HepG2 (cell line): ENCODE measurements around the gene NCOA3. TPM values are rescaled to one million over a fixed set of nuclear protein-coding genes. Genes with fewer than 3 reads are reported as not detected.
A peak's percentile ranks its signal among the peaks of the same experiment; 100 is the strongest.

Source experiments
- ATAC-seq: fragments of 200-7000 bp; cut with Tn5 transposase; 3 replicates; pipeline ENCODE4 v1.9.1; 2020; ENCODE audit warnings: mild to moderate bottlenecking, moderate library complexity
- BruUV-seq: library from RNA; stranded (reverse); fragments of 400-500 nt; replicated peaks from 2 replicates; lab custom pipeline; 2021; lab: Mats Ljungman, UMichigan
- CTCF ChIA-PET: fragments of 300-600 bp; formaldehyde crosslinking; extraction: SDS; loops from one replicate; lab custom pipeline; 2021; ENCODE audit warnings: low total read pairs, inconsistent platforms, low intra/inter-chr PET ratio; lab: Yijun Ruan, JAX
- POLR2A ChIA-PET: fragments of 350-600 bp; sonication (Branson Sonifier 250); formaldehyde crosslinking; loops from one replicate; lab custom pipeline; 2020; ENCODE audit warnings: antibody characterized with exemption, inconsistent platforms; lab: Yijun Ruan, JAX
- DNase-seq: peaks from one replicate; pipeline ENCODE4 v3.0.0-alpha.2; 2015; ENCODE audit warnings: low spot score
- FAIRE-seq: peaks from 3 replicates; lab custom pipeline; 2011; peaks lifted over from hg19 to GRCh38; lab: Jason Lieb, UNC
- H2AFZ ChIP-seq: one replicate; pipeline ENCODE4 v1.6.1; 2011; ENCODE audit warnings: low read length, inconsistent platforms
- H3K27ac ChIP-seq: fragments of 300-600 bp; 3 replicates; pipeline ENCODE4 v1.8.0; 2011; ENCODE audit warnings: mixed run types, mild to moderate bottlenecking, mixed read lengths, low read length, inconsistent platforms; ENCODE audit not compliant: insufficient read depth; ENCODE audit errors: extremely low read length
- H3K27me3 ChIP-seq, 2 experiments: fragments of 200-600 bp in 1 of 2; 2 replicates in 1 of 2; 3 replicates in 1 of 2; pipeline versions ENCODE4 v1.6.0 to v1.8.0; 2011; ENCODE audit warnings: low read length in 2 of 2, mild to moderate bottlenecking in 2 of 2, moderate library complexity in 2 of 2, inconsistent platforms in 1 of 2; ENCODE audit not compliant: insufficient read depth in 2 of 2, control insufficient read depth in 1 of 2
- H3K36me3 ChIP-seq, 2 experiments: fragments of 200-600 bp in 1 of 2; replicated peaks in 1 of 2; 2 replicates in 1 of 2; 3 replicates in 1 of 2; pipeline versions ENCODE4 v1.5.1 to v1.8.0; 2011; ENCODE audit warnings: low read length in 2 of 2, inconsistent platforms in 1 of 2; ENCODE audit not compliant: insufficient read depth in 2 of 2, control insufficient read depth in 1 of 2
- H3K4me1 ChIP-seq: 2 replicates; pipeline ENCODE4 v1.5.1; 2012; ENCODE audit warnings: low read length, inconsistent platforms; ENCODE audit not compliant: insufficient read depth
- H3K4me2 ChIP-seq: 2 replicates; pipeline ENCODE4 v1.6.0; 2011; ENCODE audit warnings: low read depth, low read length, inconsistent platforms
- H3K4me3 ChIP-seq, 3 experiments: fragments of 200-600 bp in 1 of 3; sonication (generic), shearing (Covaris generic) in 1 of 3; replicated peaks in 1 of 3; 2 replicates each; pipeline ENCODE4 v1.5.1; 2011 to 2016; ENCODE audit warnings: low read length in 3 of 3, inconsistent platforms in 2 of 3, low read depth in 2 of 3, mild to moderate bottlenecking in 2 of 3, control low read depth in 1 of 3, mixed read lengths in 1 of 3; ENCODE audit not compliant: insufficient read depth in 1 of 3
- H3K79me2 ChIP-seq: one replicate; pipeline ENCODE4 v1.6.1; 2011; ENCODE audit warnings: low read length, inconsistent platforms; ENCODE audit not compliant: insufficient read depth
- H3K9ac ChIP-seq: 2 replicates; pipeline ENCODE4 v1.6.0; 2011; ENCODE audit warnings: mild to moderate bottlenecking, low read depth, low read length, inconsistent platforms; ENCODE audit not compliant: insufficient read depth
- H3K9me3 ChIP-seq: 2 replicates; pipeline ENCODE4 v1.5.1; 2012; ENCODE audit warnings: mild to moderate bottlenecking, low read length
- H4K20me1 ChIP-seq: 2 replicates; pipeline ENCODE4 v1.6.0; 2011; ENCODE audit warnings: inconsistent platforms, mild to moderate bottlenecking, low read length, moderate library complexity; ENCODE audit not compliant: insufficient read depth
- FOSL2 ChIP-seq: sonication (generic); formaldehyde crosslinking; IDR thresholded peaks from 2 replicates; pipeline ENCODE4 v1.4.0; 2020; ENCODE audit warnings: missing genetic modification reagents
- FOXK1 ChIP-seq: sonication (generic); formaldehyde crosslinking; IDR thresholded peaks from 2 replicates; pipeline ENCODE4 v1.4.0; 2020; ENCODE audit warnings: low read depth, missing genetic modification reagents, borderline replicate concordance
- HNRNPK ChIP-seq: fragments of 200-400 bp; formaldehyde crosslinking; IDR thresholded peaks from 2 replicates; pipeline ENCODE4 v1.6.1; 2018; ENCODE audit warnings: low read length, low read depth, moderate library complexity, mild to moderate bottlenecking; ENCODE audit not compliant: poor library complexity, severe bottlenecking
- HOXA5 ChIP-seq: sonication (generic); formaldehyde crosslinking; IDR thresholded peaks from 2 replicates; pipeline ENCODE4 v1.4.0; 2020; ENCODE audit warnings: missing genetic modification reagents
- MIER3 ChIP-seq: IDR thresholded peaks from 2 replicates; pipeline ENCODE4 v1.6.1; 2016; ENCODE audit warnings: missing compliant biosample characterization, borderline replicate concordance
- ONECUT2 ChIP-seq: sonication (generic); formaldehyde crosslinking; IDR thresholded peaks from 2 replicates; pipeline ENCODE4 v1.4.0; 2020; ENCODE audit warnings: missing genetic modification reagents
- ZNF569 ChIP-seq: sonication (generic); formaldehyde crosslinking; IDR thresholded peaks from 2 replicates; pipeline ENCODE4 v1.5.0; 2020; ENCODE audit warnings: mild to moderate bottlenecking, missing genetic modification reagents, moderate library complexity, borderline replicate concordance
- ZNF615 ChIP-seq: sonication (generic); formaldehyde crosslinking; IDR thresholded peaks from 2 replicates; pipeline ENCODE4 v1.5.0; 2020; ENCODE audit warnings: mild to moderate bottlenecking, missing genetic modification reagents, borderline replicate concordance
- WGBS: methylation state at CpG from one replicate; pipeline ENCODE4 v1.1.6; 2017; ENCODE audit warnings: low lambda C conversion rate; 5-methylcytosine and 5-hydroxymethylcytosine counted together
- in situ Hi-C: cut with HindIII; loops from 2 replicates; pipeline ENCODE4 v1.10.0; 2017; ENCODE audit warnings: low pct_unique_long_range_greater_than_20kb; ENCODE audit not compliant: extremely low pct_ligation_motif_present
- intact Hi-C: fragments of 100-400 bp; cut with micrococcal nuclease; formaldehyde crosslinking; loops from one replicate; pipeline ENCODE4 v1.10.0; 2022; ENCODE audit not compliant: unreplicated experiment
- polyA plus RNA-seq, 8 experiments: library from polyadenylated mRNA; depleted of rRNA in 3 of 8; stranded (reverse) in 7 of 8; unstranded in 1 of 8; fragments of >200 nt; fragmentation: Illumina TruSeq in 4 of 8; extraction: Trizol in 4 of 8; gene quantifications; 2 replicates each; pipeline versions ENCODE4 v1.2.1 to v1.2.3, GENCODE V29; 2011 to 2016; ENCODE audit warnings: low read depth in 4 of 8, missing spikeins in 1 of 8, mixed read lengths in 1 of 8; ENCODE audit not compliant: insufficient read depth in 1 of 8
- total RNA-seq, 5 experiments: library from RNA; depleted of rRNA; stranded (reverse); fragments of >200 nt; fragmentation: Illumina TruSeq; extraction: Trizol; gene quantifications; 2 replicates each; pipeline ENCODE4 v1.2.3, GENCODE V29; 2016; ENCODE audit warnings: low read depth in 1 of 5
- TF ChIP-seq, protein P1 (sequence below): sonication (generic); formaldehyde crosslinking; IDR thresholded peaks from 2 replicates; pipeline ENCODE4 v1.5.0; 2020; ENCODE audit warnings: missing genetic modification reagents, mild to moderate bottlenecking, borderline replicate concordance
- TF ChIP-seq, protein P2 (sequence below): sonication (generic); formaldehyde crosslinking; IDR thresholded peaks from 2 replicates; pipeline ENCODE4 v1.8.0; 2022; ENCODE audit warnings: mild to moderate bottlenecking, missing genetic modification reagents; ENCODE audit not compliant: insufficient replicate concordance
- TF ChIP-seq, protein P3 (sequence below): sonication (generic); formaldehyde crosslinking; IDR thresholded peaks from 2 replicates; pipeline ENCODE4 v1.4.0; 2020; ENCODE audit warnings: missing genetic modification reagents, borderline replicate concordance

NCOA3 gene
- total and polyA plus RNA-seq, 2 of the 13 experiments (the other 11 are each of a cell fraction or from before 2014, with no cell fraction given): 35.0 to 56.8 TPM

DNA sequence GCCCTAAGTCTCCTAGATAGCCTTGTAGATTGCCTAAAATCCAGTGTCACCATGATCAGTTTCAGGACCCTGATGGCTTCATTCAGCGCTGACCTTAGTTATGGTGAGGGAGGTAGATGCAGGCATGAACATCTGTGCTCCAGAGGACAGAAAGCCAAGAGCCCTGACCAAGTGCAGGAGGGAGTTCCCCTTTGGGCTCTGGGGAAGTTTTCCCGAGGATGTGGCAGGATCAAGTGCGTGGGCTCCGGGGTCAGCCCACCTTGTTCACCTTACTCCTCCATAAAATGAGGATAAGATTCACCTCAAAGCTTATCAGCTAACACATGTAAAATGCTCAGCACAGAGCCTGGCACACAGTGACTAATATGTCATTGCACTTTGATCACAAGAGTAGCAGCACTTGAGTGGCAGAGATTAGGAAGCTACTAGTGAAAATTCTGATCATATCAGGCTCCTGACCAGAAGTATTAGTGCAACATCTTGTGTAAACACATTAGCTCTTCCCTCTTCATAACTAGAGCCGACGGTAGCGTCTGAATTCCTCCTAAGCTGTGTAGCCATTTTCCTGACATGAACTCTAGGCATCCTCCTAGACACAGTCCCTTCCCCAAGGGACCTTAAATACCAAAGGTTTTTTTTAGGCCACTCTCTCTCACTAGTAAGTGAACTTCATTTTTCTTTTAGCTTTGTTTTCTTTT, 158.4 kb downstream of the NCOA3 start (continued):
- TF ChIP-seq, protein P1, sequence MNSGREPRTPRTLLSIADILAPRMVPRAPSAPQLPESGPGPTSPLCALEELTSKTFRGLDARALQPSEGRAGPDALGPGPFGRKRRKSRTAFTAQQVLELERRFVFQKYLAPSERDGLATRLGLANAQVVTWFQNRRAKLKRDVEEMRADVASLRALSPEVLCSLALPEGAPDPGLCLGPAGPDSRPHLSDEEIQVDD (CRISPR knock-in tag): no peak
- TF ChIP-seq FOSL2 (CRISPR knock-in tag) (peak; percentile 77), ZNF569 (CRISPR knock-in tag) (no peak), ONECUT2 (no peak), HNRNPK (no peak), ZNF615 (CRISPR knock-in tag) (no peak)
- TF ChIP-seq, protein P2, sequence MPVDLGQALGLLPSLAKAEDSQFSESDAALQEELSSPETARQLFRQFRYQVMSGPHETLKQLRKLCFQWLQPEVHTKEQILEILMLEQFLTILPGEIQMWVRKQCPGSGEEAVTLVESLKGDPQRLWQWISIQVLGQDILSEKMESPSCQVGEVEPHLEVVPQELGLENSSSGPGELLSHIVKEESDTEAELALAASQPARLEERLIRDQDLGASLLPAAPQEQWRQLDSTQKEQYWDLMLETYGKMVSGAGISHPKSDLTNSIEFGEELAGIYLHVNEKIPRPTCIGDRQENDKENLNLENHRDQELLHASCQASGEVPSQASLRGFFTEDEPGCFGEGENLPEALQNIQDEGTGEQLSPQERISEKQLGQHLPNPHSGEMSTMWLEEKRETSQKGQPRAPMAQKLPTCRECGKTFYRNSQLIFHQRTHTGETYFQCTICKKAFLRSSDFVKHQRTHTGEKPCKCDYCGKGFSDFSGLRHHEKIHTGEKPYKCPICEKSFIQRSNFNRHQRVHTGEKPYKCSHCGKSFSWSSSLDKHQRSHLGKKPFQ (CRISPR knock-in tag): no peak

DNA sequence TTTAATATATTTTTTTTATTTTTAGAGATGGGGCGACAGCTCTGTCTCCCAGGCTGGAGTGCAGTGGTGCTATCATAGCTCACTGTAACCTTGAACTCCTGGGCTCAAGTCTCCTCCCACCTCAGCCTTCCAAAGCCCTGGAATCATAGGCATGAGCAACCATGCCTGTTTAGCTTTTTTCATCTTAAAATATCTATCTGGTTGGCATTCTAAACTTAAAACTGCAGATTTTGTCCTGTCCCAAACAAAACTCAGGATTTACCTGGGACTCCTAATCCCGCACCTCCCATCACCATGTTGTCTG, 158.9 kb downstream of the NCOA3 start:
- 0 out of 2 replicates have a peak overlapping the region, but pooled peaks have one; percentile 22 for H3K4me2 ChIP-seq
- ChIA-PET CTCF (no interaction called here), POLR2A (no interaction called here)
- in situ Hi-C loops (no loop called here), intact Hi-C loops (no loop called here)
- H3K27ac ChIP-seq: peak overlapping the region; percentile 51
- H3K27me3 ChIP-seq: no peaks in the 10 kb centered on the region
- no peaks in the 10 kb centered on the region for H3K79me2 ChIP-seq
- 77% methylated on average over 2 of the region's 2 CpGs for WGBS
- peaks cover 39% of the 10 kb centered on the region for H3K4me1 ChIP-seq
- DNase-seq (peak; percentile 58), ATAC-seq (no peak; the same call in 2 of the 3 replicates), FAIRE-seq (no peak)
- no peak overlapping the region for H2AFZ ChIP-seq
- peaks cover 5 to 38% of the 10 kb centered on the region in 2 experiments; a peak in 4 of 5 replicates for H3K36me3 ChIP-seq
- H3K9ac ChIP-seq: no peak overlapping the region
- H4K20me1 ChIP-seq: no peaks in the 10 kb centered on the region
- H3K9me3 ChIP-seq: no peaks in the 10 kb centered on the region
- BruUV-seq: no TSS peak
- no peak overlapping the region for H3K4me3 ChIP-seq
- TF ChIP-seq MIER3 (CRISPR knock-in tag): no peak
- 0 out of 2 replicates have a peak, but pooled peaks have one; percentile 17 for TF ChIP-seq HOXA5 (CRISPR knock-in tag)
- no peak for TF ChIP-seq FOXK1 (CRISPR knock-in tag)
- TF ChIP-seq, protein P3, sequence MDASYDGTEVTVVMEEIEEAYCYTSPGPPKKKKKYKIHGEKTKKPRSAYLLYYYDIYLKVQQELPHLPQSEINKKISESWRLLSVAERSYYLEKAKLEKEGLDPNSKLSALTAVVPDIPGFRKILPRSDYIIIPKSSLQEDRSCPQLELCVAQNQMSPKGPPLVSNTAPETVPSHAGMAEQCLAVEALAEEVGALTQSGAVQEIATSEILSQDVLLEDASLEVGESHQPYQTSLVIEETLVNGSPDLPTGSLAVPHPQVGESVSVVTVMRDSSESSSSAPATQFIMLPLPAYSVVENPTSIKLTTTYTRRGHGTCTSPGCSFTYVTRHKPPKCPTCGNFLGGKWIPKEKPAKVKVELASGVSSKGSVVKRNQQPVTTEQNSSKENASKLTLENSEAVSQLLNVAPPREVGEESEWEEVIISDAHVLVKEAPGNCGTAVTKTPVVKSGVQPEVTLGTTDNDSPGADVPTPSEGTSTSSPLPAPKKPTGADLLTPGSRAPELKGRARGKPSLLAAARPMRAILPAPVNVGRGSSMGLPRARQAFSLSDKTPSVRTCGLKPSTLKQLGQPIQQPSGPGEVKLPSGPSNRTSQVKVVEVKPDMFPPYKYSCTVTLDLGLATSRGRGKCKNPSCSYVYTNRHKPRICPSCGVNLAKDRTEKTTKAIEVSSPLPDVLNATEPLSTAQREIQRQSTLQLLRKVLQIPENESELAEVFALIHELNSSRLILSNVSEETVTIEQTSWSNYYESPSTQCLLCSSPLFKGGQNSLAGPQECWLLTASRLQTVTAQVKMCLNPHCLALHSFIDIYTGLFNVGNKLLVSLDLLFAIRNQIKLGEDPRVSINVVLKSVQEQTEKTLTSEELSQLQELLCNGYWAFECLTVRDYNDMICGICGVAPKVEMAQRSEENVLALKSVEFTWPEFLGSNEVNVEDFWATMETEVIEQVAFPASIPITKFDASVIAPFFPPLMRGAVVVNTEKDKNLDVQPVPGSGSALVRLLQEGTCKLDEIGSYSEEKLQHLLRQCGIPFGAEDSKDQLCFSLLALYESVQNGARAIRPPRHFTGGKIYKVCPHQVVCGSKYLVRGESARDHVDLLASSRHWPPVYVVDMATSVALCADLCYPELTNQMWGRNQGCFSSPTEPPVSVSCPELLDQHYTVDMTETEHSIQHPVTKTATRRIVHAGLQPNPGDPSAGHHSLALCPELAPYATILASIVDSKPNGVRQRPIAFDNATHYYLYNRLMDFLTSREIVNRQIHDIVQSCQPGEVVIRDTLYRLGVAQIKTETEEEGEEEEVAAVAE (CRISPR knock-in tag): no peak
